Urinary bladder (tissue), 4 donors: ENCODE measurements around the gene DZIP3. TPM values are rescaled to one million over a fixed set of nuclear protein-coding genes. Genes with fewer than 3 reads are reported as not detected.
A peak's percentile ranks its signal among the peaks of the same experiment; 100 is the strongest.
"Not testable (repeated sequence)": the region's sequence is repeated elsewhere in the genome, so short reads cannot be mapped to it uniquely, and the experiment has no call there.

Experiments used
- DNase-seq: peaks from one replicate; pipeline ENCODE4 v3.0.0-alpha.2; 2015; ENCODE audit errors: extremely low spot score
- H3K27ac ChIP-seq: one replicate; pipeline ENCODE4 v1.5.1; 2013; ENCODE audit warnings: low read depth, mild to moderate bottlenecking, moderate library complexity
- H3K36me3 ChIP-seq: one replicate; pipeline ENCODE4 v1.6.1; 2013; ENCODE audit warnings: mild to moderate bottlenecking, moderate library complexity; ENCODE audit not compliant: insufficient read depth
- H3K4me1 ChIP-seq: one replicate; pipeline ENCODE4 v1.6.1; 2013; ENCODE audit warnings: mild to moderate bottlenecking, moderate library complexity; ENCODE audit not compliant: insufficient read depth
- H3K4me3 ChIP-seq: one replicate; pipeline ENCODE4 v1.5.1; 2013; ENCODE audit warnings: low read depth, low read length
- WGBS: extraction: QIAGEN DNeasy Blood & Tissue Kit; methylation state at CpG from one replicate; pipeline ENCODE4 v1.1.7; 2013; 5-methylcytosine and 5-hydroxymethylcytosine counted together
- polyA plus RNA-seq: library from polyadenylated mRNA; stranded (reverse); fragments of 200-250 nt; gene quantifications from one replicate; pipeline ENCODE4 v1.2.3, GENCODE V29; 2013
- total RNA-seq: library from RNA; depleted of rRNA; stranded (reverse); fragments of >200 nt; gene quantifications from one replicate; pipeline ENCODE4 v1.2.3, GENCODE V29; 2014
- donor health status: healthy with polysubstance abuse.
- donor health status: healthy.

DZIP3 gene
- total and polyA plus RNA-seq, 2 donors = 8.2 to 39.2 TPM

GRCh38 chr3:108605491-108605890, 16.0 kb downstream of the DZIP3 start:
- WGBS = 86% methylated on average over 4 of the region's 4 CpGs
- H3K4me3 ChIP-seq = no peak overlapping the region
- H3K36me3 ChIP-seq = no peaks in the 10 kb centered on the region
- H3K27ac ChIP-seq = no peak overlapping the region
- no peak for DNase-seq
- no peaks in the 10 kb centered on the region for H3K4me1 ChIP-seq

GRCh38 chr3:108608750-108609149, 19.2 kb downstream of the DZIP3 start:
- WGBS = 86% methylated on average over 4 of the region's 4 CpGs
- no peaks in the 10 kb centered on the region for H3K36me3 ChIP-seq
- H3K4me1 ChIP-seq = no peaks in the 10 kb centered on the region
- H3K27ac ChIP-seq = no peak overlapping the region
- H3K4me3 ChIP-seq = no peak overlapping the region
- no peak for DNase-seq

GRCh38 chr3:108610651-108611050, 21.1 kb downstream of the DZIP3 start:
- H3K36me3 ChIP-seq = no peaks in the 10 kb centered on the region
- no peaks in the 10 kb centered on the region for H3K4me1 ChIP-seq
- no peak overlapping the region for H3K27ac ChIP-seq
- over 99% methylated on average over 1 of the region's 1 CpG for WGBS
- DNase-seq = no peak
- no peak overlapping the region for H3K4me3 ChIP-seq

GRCh38 chr3:108616090-108616489, 26.6 kb downstream of the DZIP3 start:
- H3K36me3 ChIP-seq, DNase-seq, H3K4me1 ChIP-seq, H3K27ac ChIP-seq, H3K4me3 ChIP-seq: not testable (repeated sequence)
- 98% methylated on average over 8 of the region's 8 CpGs for WGBS

- Histone ChIP-seq H3K36me3 (peaks cover 2% of the 10 kb centered on the region), H3K27ac (no peak overlapping the region), H3K4me3 (no peak overlapping the region), H3K4me1 (no peaks in the 10 kb centered on the region)
- no peak for DNase-seq
- 75% methylated on average over 1 of the region's 1 CpG for WGBS
Observed at GRCh38 chr3:108620250-108620649, 30.7 kb downstream of the DZIP3 start.

- Histone ChIP-seq H3K4me3 (no peak overlapping the region), H3K27ac (no peak overlapping the region), H3K36me3 (peaks cover 2% of the 10 kb centered on the region), H3K4me1 (no peaks in the 10 kb centered on the region)
- 47% methylated on average over 3 of the region's 3 CpGs for WGBS
- DNase-seq = no peak
Observed at GRCh38 chr3:108623504-108623903, 34.0 kb downstream of the DZIP3 start.

- H3K36me3 ChIP-seq = peaks cover 2% of the 10 kb centered on the region
- H3K4me1 ChIP-seq = no peaks in the 10 kb centered on the region
- no peak overlapping the region for H3K4me3 ChIP-seq
- H3K27ac ChIP-seq = no peak overlapping the region
- 96% methylated on average over 1 of the region's 1 CpG for WGBS
- no peak for DNase-seq
Observed at GRCh38 chr3:108629974-108630373, 40.5 kb downstream of the DZIP3 start.

GRCh38 chr3:108642526-108642925, 53.0 kb downstream of the DZIP3 start:
- Histone ChIP-seq H3K27ac (no peak overlapping the region), H3K36me3 (no peaks in the 10 kb centered on the region), H3K4me3 (no peak overlapping the region), H3K4me1 (no peaks in the 10 kb centered on the region)
- DNase-seq = no peak
- 98% methylated on average over 3 of the region's 3 CpGs for WGBS

GRCh38 chr3:108645364-108645763, 55.8 kb downstream of the DZIP3 start:
- no peak for DNase-seq
- no peak overlapping the region for H3K27ac ChIP-seq
- 91% methylated on average over 1 of the region's 1 CpG for WGBS
- H3K4me3 ChIP-seq = no peak overlapping the region
- no peaks in the 10 kb centered on the region for H3K4me1 ChIP-seq
- no peaks in the 10 kb centered on the region for H3K36me3 ChIP-seq

GRCh38 chr3:108655664-108656063, 66.1 kb downstream of the DZIP3 start:
- H3K36me3 ChIP-seq, H3K4me1 ChIP-seq, H3K4me3 ChIP-seq, DNase-seq, H3K27ac ChIP-seq: not testable (repeated sequence)
- 99% methylated on average over 15 of the region's 15 CpGs for WGBS

GRCh38 chr3:108661699-108662098, 72.2 kb downstream of the DZIP3 start:
- Histone ChIP-seq H3K27ac (no peak overlapping the region), H3K36me3 (no peaks in the 10 kb centered on the region), H3K4me3 (no peak overlapping the region), H3K4me1 (no peaks in the 10 kb centered on the region)
- no peak for DNase-seq
- 59% methylated on average over 2 of the region's 2 CpGs for WGBS

- Histone ChIP-seq H3K4me1 (no peaks in the 10 kb centered on the region), H3K27ac (no peak overlapping the region), H3K36me3 (no peaks in the 10 kb centered on the region), H3K4me3 (no peak overlapping the region)
- WGBS = 19% methylated on average over 6 of the region's 6 CpGs
- DNase-seq = peak; percentile 46
Observed at GRCh38 chr3:108662142-108662738, 72.7 kb downstream of the DZIP3 start.

- 90% methylated on average over 1 of the region's 1 CpG for WGBS
- Histone ChIP-seq H3K4me1 (no peaks in the 10 kb centered on the region), H3K36me3 (no peaks in the 10 kb centered on the region), H3K27ac (no peak overlapping the region), H3K4me3 (no peak overlapping the region)
- DNase-seq = no peak
Observed at GRCh38 chr3:108664266-108664665, 74.7 kb downstream of the DZIP3 start.

GRCh38 chr3:108667312-108667711, 77.8 kb downstream of the DZIP3 start:
- Histone ChIP-seq H3K27ac (no peak overlapping the region), H3K36me3 (peaks cover under 1% of the 10 kb centered on the region), H3K4me1 (no peaks in the 10 kb centered on the region), H3K4me3 (no peak overlapping the region)
- no peak for DNase-seq
- 0% methylated on average over 1 of the region's 1 CpG for WGBS

GRCh38 chr3:108669208-108669607, 79.7 kb downstream of the DZIP3 start:
- Histone ChIP-seq H3K27ac (no peak overlapping the region), H3K4me3 (no peak overlapping the region)
- DNase-seq = no peak

More at GRCh38 chr3:108669208-108669607, 79.7 kb downstream of the DZIP3 start:
- H3K36me3 ChIP-seq = peaks cover 1% of the 10 kb centered on the region
- no peaks in the 10 kb centered on the region for H3K4me1 ChIP-seq
